Kidney epithelial cell (primary cell): ENCODE data around the gene RNF144B. TPM values are rescaled to one million over a fixed set of nuclear protein-coding genes. Genes with fewer than 3 reads are reported as not detected.

Experiments used
- DNase-seq: peaks from one replicate; pipeline ENCODE4 v3.0.0-alpha.2; 2010; ENCODE audit warnings: low read depth
- H3K27me3 ChIP-seq: 2 replicates; pipeline ENCODE4 v1.6.0; 2011; ENCODE audit warnings: low read length; ENCODE audit not compliant: control insufficient read depth, insufficient read depth
- H3K36me3 ChIP-seq: 2 replicates; pipeline ENCODE4 v1.5.1; 2011; ENCODE audit warnings: low read length; ENCODE audit not compliant: control insufficient read depth, insufficient read depth
- H3K4me3 ChIP-seq: 2 replicates; pipeline ENCODE4 v1.5.1; 2011; ENCODE audit warnings: low read depth, mild to moderate bottlenecking, control low read depth, low read length
- total RNA-seq: library from RNA; depleted of rRNA; stranded (reverse); fragments of >200 nt; gene quantifications from 2 replicates; pipeline ENCODE4 v1.2.3, GENCODE V29; 2015
- TF ChIP-seq, protein P1 (sequence below): IDR thresholded peaks from 2 replicates; pipeline ENCODE4 v1.5.1; 2011; ENCODE audit warnings: mild to moderate bottlenecking, moderate library complexity, low read length, control low read depth, inconsistent platforms; ENCODE audit not compliant: insufficient read depth, poor library complexity, severe bottlenecking

Gene RNF144B
- total RNA-seq, 1 donor from 2014 or later, result 13.2 TPM

- DNase-seq, result no peak
- Histone ChIP-seq H3K36me3 (no peaks in the 10 kb centered on the region), H3K4me3 (no peak overlapping the region), H3K27me3 (no peaks in the 10 kb centered on the region)
- TF ChIP-seq, protein P1, sequence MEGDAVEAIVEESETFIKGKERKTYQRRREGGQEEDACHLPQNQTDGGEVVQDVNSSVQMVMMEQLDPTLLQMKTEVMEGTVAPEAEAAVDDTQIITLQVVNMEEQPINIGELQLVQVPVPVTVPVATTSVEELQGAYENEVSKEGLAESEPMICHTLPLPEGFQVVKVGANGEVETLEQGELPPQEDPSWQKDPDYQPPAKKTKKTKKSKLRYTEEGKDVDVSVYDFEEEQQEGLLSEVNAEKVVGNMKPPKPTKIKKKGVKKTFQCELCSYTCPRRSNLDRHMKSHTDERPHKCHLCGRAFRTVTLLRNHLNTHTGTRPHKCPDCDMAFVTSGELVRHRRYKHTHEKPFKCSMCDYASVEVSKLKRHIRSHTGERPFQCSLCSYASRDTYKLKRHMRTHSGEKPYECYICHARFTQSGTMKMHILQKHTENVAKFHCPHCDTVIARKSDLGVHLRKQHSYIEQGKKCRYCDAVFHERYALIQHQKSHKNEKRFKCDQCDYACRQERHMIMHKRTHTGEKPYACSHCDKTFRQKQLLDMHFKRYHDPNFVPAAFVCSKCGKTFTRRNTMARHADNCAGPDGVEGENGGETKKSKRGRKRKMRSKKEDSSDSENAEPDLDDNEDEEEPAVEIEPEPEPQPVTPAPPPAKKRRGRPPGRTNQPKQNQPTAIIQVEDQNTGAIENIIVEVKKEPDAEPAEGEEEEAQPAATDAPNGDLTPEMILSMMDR, result no peak
These were observed 114.5 kb downstream of the RNF144B start for GRCh38 chr6:18501663-18502013.

DNA sequence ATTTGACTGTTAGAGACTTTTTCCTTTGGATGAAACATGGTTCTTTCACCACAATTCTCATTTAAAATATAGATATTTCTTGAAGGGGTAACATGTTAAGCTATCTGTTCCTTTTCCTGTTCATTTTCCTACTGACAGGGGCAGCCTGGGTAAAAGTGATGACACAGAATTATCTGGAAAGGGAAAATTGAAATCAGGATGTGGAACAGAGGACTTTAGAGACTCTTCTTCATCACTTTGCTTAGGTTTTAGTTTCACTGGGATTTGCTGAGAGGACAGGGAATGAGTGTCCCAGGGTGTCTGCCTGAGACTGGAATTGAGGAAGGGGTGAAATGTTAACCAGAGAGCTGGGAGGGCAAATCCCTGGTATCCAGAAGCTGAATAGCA, 116.0 kb downstream of the RNF144B start:
- no peak for DNase-seq
- TF ChIP-seq, protein P1, result no peak
- H3K36me3 ChIP-seq, result no peaks in the 10 kb centered on the region
- H3K27me3 ChIP-seq, result no peaks in the 10 kb centered on the region
- H3K4me3 ChIP-seq, result no peak overlapping the region

- Histone ChIP-seq H3K4me3 (peak overlapping the region; percentile 18), H3K36me3 (no peaks in the 10 kb centered on the region), H3K27me3 (no peaks in the 10 kb centered on the region)
- TF ChIP-seq, protein P1, result peak; percentile 90
- DNase-seq, result no peak
These were observed 116.6 kb downstream of the RNF144B start for GRCh38 chr6:18503593-18504231.

DNA sequence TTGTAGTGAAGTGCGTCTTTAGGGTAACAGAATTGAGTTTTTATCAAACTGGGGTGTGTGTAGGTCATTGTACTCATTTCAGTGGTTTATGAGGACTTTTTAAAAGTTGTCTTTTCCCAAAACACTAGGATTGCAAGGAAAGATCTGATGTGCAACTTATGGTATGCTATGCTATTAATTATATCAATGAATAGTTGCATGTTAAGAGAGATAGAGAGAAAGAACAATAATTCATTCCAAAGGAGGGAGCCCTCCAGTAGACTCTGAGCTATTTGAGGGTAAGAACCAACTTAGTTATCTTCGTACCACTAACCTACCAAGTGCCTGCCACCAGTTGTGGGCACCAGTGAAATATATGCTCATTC, 117.1 kb downstream of the RNF144B start:
- no peak for DNase-seq
- no peaks in the 10 kb centered on the region for H3K27me3 ChIP-seq
- H3K36me3 ChIP-seq, result no peaks in the 10 kb centered on the region
- H3K4me3 ChIP-seq, result no peak overlapping the region
- TF ChIP-seq, protein P1, result no peak

DNA sequence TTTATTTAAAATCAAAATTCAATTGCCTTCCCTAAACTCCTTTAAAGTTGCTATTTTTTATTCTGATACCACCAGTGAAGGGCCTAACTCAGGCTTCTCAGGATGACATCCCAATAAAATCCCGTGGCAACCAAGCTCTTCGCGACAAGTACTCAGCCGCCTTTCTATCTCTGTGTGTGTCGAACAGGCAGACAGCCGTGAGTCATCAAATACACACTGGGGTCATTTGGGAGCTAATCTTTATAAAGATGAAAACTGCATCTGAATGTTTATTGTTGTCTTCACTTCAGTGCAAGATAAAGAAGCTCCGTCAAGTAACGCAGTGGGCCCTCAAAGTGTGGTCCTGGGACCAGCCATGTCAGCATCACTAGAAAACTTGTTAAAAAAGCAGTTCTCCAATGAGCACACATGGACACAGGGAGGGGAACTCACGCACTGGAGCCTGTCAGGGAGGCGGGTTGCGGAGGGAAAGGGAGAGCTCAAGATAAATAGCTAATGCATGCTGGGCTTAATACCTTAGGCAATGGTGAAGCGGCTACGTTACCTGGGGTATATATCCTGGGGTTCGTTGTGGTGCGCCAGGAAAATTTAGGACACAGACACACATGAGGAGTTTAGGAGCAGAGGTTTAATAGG, 119.3 kb downstream of the RNF144B start:
- TF ChIP-seq, protein P1, result no peak
- no peaks in the 10 kb centered on the region for H3K27me3 ChIP-seq
- DNase-seq, result no peak
- H3K36me3 ChIP-seq, result no peaks in the 10 kb centered on the region
- no peak overlapping the region for H3K4me3 ChIP-seq

GRCh38 chr6:18507018-18507415, 119.9 kb downstream of the RNF144B start:
- DNase-seq, result no peak
- Histone ChIP-seq H3K27me3 (no peaks in the 10 kb centered on the region), H3K4me3 (no peak overlapping the region), H3K36me3 (no peaks in the 10 kb centered on the region)
- TF ChIP-seq, protein P1, result no peak
